Left lung (tissue), 10 donors: ENCODE results near the gene GRIA3. TPM values are rescaled to one million over a fixed set of nuclear protein-coding genes. Genes with fewer than 3 reads are reported as not detected.
"Not testable (repeated sequence)": the region's sequence is repeated elsewhere in the genome, so short reads cannot be mapped to it uniquely, and the experiment has no call there.

ENCODE experiments used
- ATAC-seq: fragments of 200-7000 bp; cut with Tn5 transposase; one replicate; pipeline ENCODE4 v1.9.1; 2020; ENCODE audit warnings: moderate library complexity
- DNase-seq, 4 donors: peaks; one replicate each; pipeline ENCODE4 v3.0.0-alpha.2; 2013 to 2020
- H3K27ac ChIP-seq, 2 donors: fragments of 200-600 bp; sonication (generic) in 1 of 2; one replicate each; pipeline versions ENCODE4 v1.5.0 to v1.8.0; 2020 to 2021
- H3K27me3 ChIP-seq, 2 donors: fragments of 200-600 bp; sonication (generic) in 1 of 2; one replicate each; pipeline versions ENCODE4 v1.5.0 to v1.8.0; 2020 to 2021
- H3K36me3 ChIP-seq, 2 donors: fragments of 200-600 bp; sonication (generic) in 1 of 2; one replicate each; pipeline versions ENCODE4 v1.5.0 to v1.8.0; 2020 to 2021
- H3K4me1 ChIP-seq, 2 donors: fragments of 200-600 bp; one replicate each; pipeline ENCODE4 v1.8.0; 2021
- H3K4me3 ChIP-seq, 2 donors: fragments of 200-600 bp; sonication (generic) in 1 of 2; one replicate each; pipeline versions ENCODE4 v1.5.0 to v1.8.0; 2020 to 2021; ENCODE audit warnings: mild to moderate bottlenecking in 1 of 2
- H3K9me3 ChIP-seq, 2 donors: fragments of 200-600 bp; sonication (generic) in 1 of 2; one replicate each; pipeline versions ENCODE4 v1.5.0 to v1.8.0; 2020 to 2021
- intact Hi-C, 2 donors: fragments of 100-400 bp; cut with DNase I; formaldehyde crosslinking; loops; one replicate each; pipeline versions ENCODE4 v1.11.2 to v1.14.2; 2022
- polyA plus RNA-seq, 6 donors: library from polyadenylated mRNA; unstranded; fragments of 120-200 nt; gene quantifications; one replicate each; pipeline ENCODE4 v1.2.1, GENCODE V29; 2013; ENCODE audit not compliant: insufficient read length in 6 of 6
- total RNA-seq, 2 donors: library from RNA; stranded (reverse); fragmentation: NEBNext Ultra II Directional; extraction: Animal tissue kit (Norgen Biotek cat#: 25700); gene quantifications; one replicate each; pipeline ENCODE4 v1.2.1, GENCODE V29; 2021
- TF ChIP-seq, protein P1 (sequence below), 2 donors: fragments of 200-600 bp; sonication (generic) in 1 of 2; IDR thresholded peaks; one replicate each; pipeline versions ENCODE4 v1.5.0 to v1.8.0; 2021; ENCODE audit warnings: antibody characterized with exemption in 2 of 2
- donor health status: DM: no; HTN: yes; CAD: no.
- donor health status: DM: no; HTN: no; CAD: no.

The GRIA3 gene
- total and polyA plus RNA-seq, 8 donors: 0.35 to 2.3 (median 0.68) TPM

- no peaks in the 10 kb centered on the region for H3K36me3 ChIP-seq
- TF ChIP-seq, protein P1, sequence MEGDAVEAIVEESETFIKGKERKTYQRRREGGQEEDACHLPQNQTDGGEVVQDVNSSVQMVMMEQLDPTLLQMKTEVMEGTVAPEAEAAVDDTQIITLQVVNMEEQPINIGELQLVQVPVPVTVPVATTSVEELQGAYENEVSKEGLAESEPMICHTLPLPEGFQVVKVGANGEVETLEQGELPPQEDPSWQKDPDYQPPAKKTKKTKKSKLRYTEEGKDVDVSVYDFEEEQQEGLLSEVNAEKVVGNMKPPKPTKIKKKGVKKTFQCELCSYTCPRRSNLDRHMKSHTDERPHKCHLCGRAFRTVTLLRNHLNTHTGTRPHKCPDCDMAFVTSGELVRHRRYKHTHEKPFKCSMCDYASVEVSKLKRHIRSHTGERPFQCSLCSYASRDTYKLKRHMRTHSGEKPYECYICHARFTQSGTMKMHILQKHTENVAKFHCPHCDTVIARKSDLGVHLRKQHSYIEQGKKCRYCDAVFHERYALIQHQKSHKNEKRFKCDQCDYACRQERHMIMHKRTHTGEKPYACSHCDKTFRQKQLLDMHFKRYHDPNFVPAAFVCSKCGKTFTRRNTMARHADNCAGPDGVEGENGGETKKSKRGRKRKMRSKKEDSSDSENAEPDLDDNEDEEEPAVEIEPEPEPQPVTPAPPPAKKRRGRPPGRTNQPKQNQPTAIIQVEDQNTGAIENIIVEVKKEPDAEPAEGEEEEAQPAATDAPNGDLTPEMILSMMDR (IDR thresholded peaks at IDR 0.05): no peak
Measured at GRCh38 chrX:123282241-123282640, 98.2 kb downstream of the GRIA3 start.

DNA sequence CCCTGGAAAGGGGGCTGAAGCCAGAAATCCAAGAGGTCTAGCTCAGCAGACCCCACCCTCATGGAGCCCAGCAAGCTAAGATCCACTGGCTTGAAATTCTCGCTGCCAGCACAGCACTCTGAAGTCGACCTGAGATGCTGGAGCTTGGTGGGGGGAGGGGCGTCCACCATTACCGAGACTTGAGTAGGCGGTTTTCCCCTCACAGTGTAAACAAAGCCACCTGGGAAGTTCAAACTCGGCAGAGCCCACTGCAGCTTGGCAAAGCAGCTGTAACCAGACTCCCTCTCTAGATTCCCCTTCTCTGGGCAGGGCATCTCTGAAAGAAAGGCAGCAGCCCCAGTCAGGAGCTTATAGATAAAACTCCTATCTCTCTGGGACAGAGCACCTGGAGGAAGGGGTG is 99.3 kb downstream of the GRIA3 start:
- ATAC-seq: not testable (repeated sequence)

More at GRCh38 chrX:123282241-123282640, 98.2 kb downstream of the GRIA3 start:
- DNase-seq (no peak), ATAC-seq (no peak)
- intact Hi-C loops: no loop called here
- Histone ChIP-seq H3K4me1 (no peaks in the 10 kb centered on the region), H3K4me3 (no peak overlapping the region), H3K27me3 (no peaks in the 10 kb centered on the region), H3K9me3 (no peaks in the 10 kb centered on the region), H3K27ac (no peak overlapping the region)

GRCh38 chrX:123291623-123292022 is 107.5 kb downstream of the GRIA3 start:
- Histone ChIP-seq H3K4me3 (no peak overlapping the region), H3K9me3 (no peaks in the 10 kb centered on the region), H3K27me3 (no peaks in the 10 kb centered on the region), H3K4me1 (no peaks in the 10 kb centered on the region), H3K36me3 (no peaks in the 10 kb centered on the region), H3K27ac (no peak overlapping the region)
- TF ChIP-seq, protein P1 (IDR thresholded peaks at IDR 0.05): no peak
- DNase-seq: no peak
- intact Hi-C loops: no loop called here
- no peak for ATAC-seq

More for the DNA sequence above, 99.3 kb downstream of the GRIA3 start:
- H3K27ac ChIP-seq, H3K4me1 ChIP-seq, H3K4me3 ChIP-seq, intact Hi-C loops, H3K27me3 ChIP-seq, H3K36me3 ChIP-seq, H3K9me3 ChIP-seq, DNase-seq: not testable (repeated sequence)

- ATAC-seq: no peak
- intact Hi-C loops: no loop called here
Measured at GRCh38 chrX:123298026-123298425, 113.9 kb downstream of the GRIA3 start.

GRCh38 chrX:123303429-123303828 is 119.4 kb downstream of the GRIA3 start:
- DNase-seq: no peak
- no peaks in the 10 kb centered on the region for H3K36me3 ChIP-seq
- no peaks in the 10 kb centered on the region for H3K4me1 ChIP-seq
- no peaks in the 10 kb centered on the region for H3K9me3 ChIP-seq
- TF ChIP-seq, protein P1 (IDR thresholded peaks at IDR 0.05): no peak
- no peaks in the 10 kb centered on the region for H3K27me3 ChIP-seq
- no peak for ATAC-seq
- H3K27ac ChIP-seq: no peak overlapping the region
- intact Hi-C loops: no loop called here
- no peak overlapping the region for H3K4me3 ChIP-seq

More at GRCh38 chrX:123298026-123298425, 113.9 kb downstream of the GRIA3 start:
- TF ChIP-seq, protein P1 (IDR thresholded peaks at IDR 0.05): no peak
- H3K36me3 ChIP-seq: no peaks in the 10 kb centered on the region
- H3K9me3 ChIP-seq: no peaks in the 10 kb centered on the region
- no peaks in the 10 kb centered on the region for H3K4me1 ChIP-seq
- DNase-seq: no peak
- H3K27ac ChIP-seq: no peak overlapping the region
- H3K27me3 ChIP-seq: no peaks in the 10 kb centered on the region
- H3K4me3 ChIP-seq: no peak overlapping the region

- TF ChIP-seq, protein P1 (IDR thresholded peaks at IDR 0.05): no peak
- ATAC-seq (no peak), DNase-seq (no peak)
- Histone ChIP-seq H3K27me3 (no peaks in the 10 kb centered on the region), H3K4me3 (no peak overlapping the region), H3K4me1 (no peaks in the 10 kb centered on the region), H3K27ac (no peak overlapping the region), H3K36me3 (no peaks in the 10 kb centered on the region), H3K9me3 (no peaks in the 10 kb centered on the region)
- intact Hi-C loops: no loop called here
Measured at GRCh38 chrX:123308658-123309057, 124.6 kb downstream of the GRIA3 start.
